ENCODE data around the gene IL22RA1. TPM values are rescaled to one million over a fixed set of nuclear protein-coding genes. Genes with fewer than 3 reads are reported as not detected.

The IL22RA1 gene
- total and polyA plus RNA-seq, 9 of the 15 experiments (the other 6 are each of a cell fraction or from before 2014, with no cell fraction given), result not detected

DNA sequence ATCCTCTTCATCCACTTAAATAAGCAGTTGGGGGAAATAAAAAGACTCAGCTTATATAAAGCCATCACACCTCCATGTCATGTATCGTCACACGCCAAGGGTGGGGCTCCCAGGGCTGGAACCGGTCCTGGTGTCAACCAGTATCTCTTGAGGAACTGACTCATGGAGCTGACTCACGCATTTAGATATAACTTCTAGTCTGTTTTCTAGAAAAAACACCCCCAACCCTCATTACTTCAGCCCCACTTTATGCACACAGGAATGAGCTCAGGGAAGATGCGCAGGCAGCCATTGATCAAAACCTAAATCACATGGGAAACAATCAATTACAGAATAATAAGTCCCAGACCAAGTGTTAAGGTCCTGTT lies 6.9 kb upstream of the IL22RA1 start (continued):
- TF ChIP-seq KLF6 (CRISPR knock-in tag; IDR thresholded peaks at IDR 0.05; ENCODE audit: borderline replicate concordance) (no peak), ZNF124 (CRISPR knock-in tag; IDR thresholded peaks at IDR 0.05) (no peak), ZNF239 (CRISPR knock-in tag; IDR thresholded peaks at IDR 0.05) (no peak), GABPA (tag; conservative IDR thresholded peaks at IDR 0.05; ENCODE audit: low read depth) (no peak), DIDO1 (tag; IDR thresholded peaks at IDR 0.05; ENCODE audit: low read depth) (no peak), FOXJ3 (CRISPR knock-in tag; IDR thresholded peaks at IDR 0.05) (no peak), RFX1 (IDR thresholded peaks at IDR 0.05) (no peak), HNRNPK (IDR thresholded peaks at IDR 0.05; ENCODE audit: low read depth, low read length, poor library complexity, severe bottlenecking) (no peak), JUND (IDR thresholded peaks at IDR 0.05; ENCODE audit: borderline replicate concordance, low read depth, low read length) (peak; percentile 90), JUND (tag; IDR thresholded peaks at IDR 0.05; ENCODE audit: borderline replicate concordance, low read depth, low read length) (peak; percentile 87; the same call in 2 of the 3 replicates), CBFA2T3 (IDR thresholded peaks at IDR 0.05) (no peak), ZNF75A (CRISPR knock-in tag; IDR thresholded peaks at IDR 0.05) (no peak), HNRNPL (IDR thresholded peaks at IDR 0.05; ENCODE audit: low read depth, low read length) (no peak), BRD9 (IDR thresholded peaks at IDR 0.05; ENCODE audit: low read depth, partially characterized antibody) (no peak), TCF3 (CRISPR knock-in tag; IDR thresholded peaks at IDR 0.05) (no peak), MAFK (IDR thresholded peaks at IDR 0.05; ENCODE audit: low read length) (peak; percentile 50; the same call in 1 of the 2 replicates), STAT5A (IDR thresholded peaks at IDR 0.05; ENCODE audit: borderline replicate concordance, low read length) (no peak), POLR2AphosphoS2 (IDR thresholded peaks at IDR 0.05; ENCODE audit: low read length) (no peak), CBX5 (IDR thresholded peaks at IDR 0.05; ENCODE audit: borderline replicate concordance, low read depth) (no peak), TOE1 (IDR thresholded peaks at IDR 0.05; ENCODE audit: borderline replicate concordance) (no peak), TOE1 (CRISPR knock-in tag; IDR thresholded peaks at IDR 0.05; ENCODE audit: borderline replicate concordance, low read depth) (no peak), ZNF57 (CRISPR knock-in tag; IDR thresholded peaks at IDR 0.05) (no peak)
- TF ChIP-seq, protein P1, sequence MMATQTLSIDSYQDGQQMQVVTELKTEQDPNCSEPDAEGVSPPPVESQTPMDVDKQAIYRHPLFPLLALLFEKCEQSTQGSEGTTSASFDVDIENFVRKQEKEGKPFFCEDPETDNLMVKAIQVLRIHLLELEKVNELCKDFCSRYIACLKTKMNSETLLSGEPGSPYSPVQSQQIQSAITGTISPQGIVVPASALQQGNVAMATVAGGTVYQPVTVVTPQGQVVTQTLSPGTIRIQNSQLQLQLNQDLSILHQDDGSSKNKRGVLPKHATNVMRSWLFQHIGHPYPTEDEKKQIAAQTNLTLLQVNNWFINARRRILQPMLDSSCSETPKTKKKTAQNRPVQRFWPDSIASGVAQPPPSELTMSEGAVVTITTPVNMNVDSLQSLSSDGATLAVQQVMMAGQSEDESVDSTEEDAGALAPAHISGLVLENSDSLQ (IDR thresholded peaks at IDR 0.05), result no peak
- TF ChIP-seq, protein P2, sequence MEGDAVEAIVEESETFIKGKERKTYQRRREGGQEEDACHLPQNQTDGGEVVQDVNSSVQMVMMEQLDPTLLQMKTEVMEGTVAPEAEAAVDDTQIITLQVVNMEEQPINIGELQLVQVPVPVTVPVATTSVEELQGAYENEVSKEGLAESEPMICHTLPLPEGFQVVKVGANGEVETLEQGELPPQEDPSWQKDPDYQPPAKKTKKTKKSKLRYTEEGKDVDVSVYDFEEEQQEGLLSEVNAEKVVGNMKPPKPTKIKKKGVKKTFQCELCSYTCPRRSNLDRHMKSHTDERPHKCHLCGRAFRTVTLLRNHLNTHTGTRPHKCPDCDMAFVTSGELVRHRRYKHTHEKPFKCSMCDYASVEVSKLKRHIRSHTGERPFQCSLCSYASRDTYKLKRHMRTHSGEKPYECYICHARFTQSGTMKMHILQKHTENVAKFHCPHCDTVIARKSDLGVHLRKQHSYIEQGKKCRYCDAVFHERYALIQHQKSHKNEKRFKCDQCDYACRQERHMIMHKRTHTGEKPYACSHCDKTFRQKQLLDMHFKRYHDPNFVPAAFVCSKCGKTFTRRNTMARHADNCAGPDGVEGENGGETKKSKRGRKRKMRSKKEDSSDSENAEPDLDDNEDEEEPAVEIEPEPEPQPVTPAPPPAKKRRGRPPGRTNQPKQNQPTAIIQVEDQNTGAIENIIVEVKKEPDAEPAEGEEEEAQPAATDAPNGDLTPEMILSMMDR (IDR thresholded peaks at IDR 0.05 in 2 of 3, conservative IDR thresholded peaks at IDR 0.05 in 1 of 3; ENCODE audit: insufficient read depth in 2 of 3, low read depth in 1 of 3, low read length in 3 of 3), result no peak; a peak in 1 of 6 replicates
- TF ChIP-seq, protein P3, sequence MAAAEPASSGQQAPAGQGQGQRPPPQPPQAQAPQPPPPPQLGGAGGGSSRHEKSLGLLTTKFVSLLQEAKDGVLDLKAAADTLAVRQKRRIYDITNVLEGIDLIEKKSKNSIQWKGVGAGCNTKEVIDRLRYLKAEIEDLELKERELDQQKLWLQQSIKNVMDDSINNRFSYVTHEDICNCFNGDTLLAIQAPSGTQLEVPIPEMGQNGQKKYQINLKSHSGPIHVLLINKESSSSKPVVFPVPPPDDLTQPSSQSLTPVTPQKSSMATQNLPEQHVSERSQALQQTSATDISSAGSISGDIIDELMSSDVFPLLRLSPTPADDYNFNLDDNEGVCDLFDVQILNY (CRISPR knock-in tag; IDR thresholded peaks at IDR 0.05), result no peak
- TF ChIP-seq, protein P4, sequence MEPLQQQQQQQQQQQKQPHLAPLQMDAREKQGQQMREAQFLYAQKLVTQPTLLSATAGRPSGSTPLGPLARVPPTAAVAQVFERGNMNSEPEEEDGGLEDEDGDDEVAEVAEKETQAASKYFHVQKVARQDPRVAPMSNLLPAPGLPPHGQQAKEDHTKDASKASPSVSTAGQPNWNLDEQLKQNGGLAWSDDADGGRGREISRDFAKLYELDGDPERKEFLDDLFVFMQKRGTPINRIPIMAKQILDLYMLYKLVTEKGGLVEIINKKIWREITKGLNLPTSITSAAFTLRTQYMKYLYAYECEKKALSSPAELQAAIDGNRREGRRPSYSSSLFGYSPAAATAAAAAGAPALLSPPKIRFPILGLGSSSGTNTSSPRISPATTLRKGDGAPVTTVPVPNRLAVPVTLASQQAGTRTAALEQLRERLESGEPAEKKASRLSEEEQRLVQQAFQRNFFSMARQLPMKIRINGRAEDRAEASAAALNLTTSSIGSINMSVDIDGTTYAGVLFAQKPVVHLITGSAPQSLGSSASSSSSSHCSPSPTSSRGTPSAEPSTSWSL (CRISPR knock-in tag; IDR thresholded peaks at IDR 0.05; ENCODE audit: borderline replicate concordance), result no peak

Measured in K562 (cell line).